ENCODE measurements around the gene CLDN14.

GRCh38 chr21:36478207-36478701, 1.7 kb downstream of the CLDN14 start:
- TF ChIP-seq CTCF (conservative IDR thresholded peaks at IDR 0.05; ENCODE audit: low read length) = no peak
- no peak for TF ChIP-seq EZH2phosphoT487 (IDR thresholded peaks at IDR 0.05; ENCODE audit: borderline replicate concordance, low read depth, low read length)
